ENCODE measurements around the gene APOBEC3G.
A peak's percentile ranks its signal among the peaks of the same experiment; 100 is the strongest.
"Not testable (repeated sequence)": the region's sequence is repeated elsewhere in the genome, so short reads cannot be mapped to it uniquely, and the experiment has no call there.

The APOBEC3G gene

GRCh38 chr22:39037071-39037470, 40.0 kb upstream of the APOBEC3G start:
- not testable (repeated sequence) for H3K4me3 ChIP-seq (IDR thresholded peaks at IDR 0.05; ENCODE audit: insufficient read depth, low read depth, low read length); H3K79me2 ChIP-seq (ENCODE audit: insufficient read depth, low read depth); H3K27me3 ChIP-seq (ENCODE audit: insufficient read depth, low read depth); H3K36me3 ChIP-seq (ENCODE audit: insufficient read depth); H3K27ac ChIP-seq; H2AFZ ChIP-seq (ENCODE audit: low read depth); H3K4me2 ChIP-seq; H3K9ac ChIP-seq; H4K20me1 ChIP-seq (ENCODE audit: insufficient read depth)
- peaks cover 11% of the 10 kb centered on the region for H3K4me1 ChIP-seq (ENCODE audit: low read depth, poor library complexity, severe bottlenecking)

- Histone ChIP-seq H3K4me3 (IDR thresholded peaks at IDR 0.05; ENCODE audit: insufficient read depth, low read depth, low read length) (no peak overlapping the region), H2AFZ (ENCODE audit: low read depth) (0 out of 2 replicates have a peak overlapping the region, but pooled peaks have one; percentile 18), H3K9ac (no peak overlapping the region), H4K20me1 (ENCODE audit: insufficient read depth) (no peaks in the 10 kb centered on the region), H3K36me3 (ENCODE audit: insufficient read depth) (no peaks in the 10 kb centered on the region), H3K79me2 (ENCODE audit: insufficient read depth, low read depth) (no peaks in the 10 kb centered on the region), H3K27me3 (ENCODE audit: insufficient read depth, low read depth) (no peaks in the 10 kb centered on the region), H3K4me2 (no peak overlapping the region), H3K4me1 (ENCODE audit: low read depth, poor library complexity, severe bottlenecking) (peaks cover 11% of the 10 kb centered on the region), H3K27ac (no peak overlapping the region)
- no peak for TF ChIP-seq CTCF (conservative IDR thresholded peaks at IDR 0.05; ENCODE audit: low read depth, low read length)
These were observed 37.6 kb upstream of the APOBEC3G start for GRCh38 chr22:39039306-39040126.

- not testable (repeated sequence) for H3K4me2 ChIP-seq; H4K20me1 ChIP-seq (ENCODE audit: insufficient read depth); H3K36me3 ChIP-seq (ENCODE audit: insufficient read depth); H3K9ac ChIP-seq; H3K4me3 ChIP-seq (IDR thresholded peaks at IDR 0.05; ENCODE audit: insufficient read depth, low read depth, low read length); H3K79me2 ChIP-seq (ENCODE audit: insufficient read depth, low read depth); H3K27me3 ChIP-seq (ENCODE audit: insufficient read depth, low read depth); H3K27ac ChIP-seq
- peaks cover 11% of the 10 kb centered on the region for H3K4me1 ChIP-seq (ENCODE audit: low read depth, poor library complexity, severe bottlenecking)
- H2AFZ ChIP-seq (ENCODE audit: low read depth): 0 out of 2 replicates have a peak overlapping the region, but pooled peaks have one; percentile 18
These were observed 36.9 kb upstream of the APOBEC3G start for GRCh38 chr22:39040155-39040537.

GRCh38 chr22:39040538-39041296, 36.4 kb upstream of the APOBEC3G start, which contains the start of gene APOBEC3F:
Gene APOBEC3F, plus strand, starts transcription at chr22:39040864. Its CDS starts 97 bp downstream, at chr22:39040961.
- H2AFZ ChIP-seq (ENCODE audit: low read depth): peak within 1 kb of the TSS; percentile 54; the same call in 1 of the 2 replicates
- peak within 1 kb of the TSS; percentile 44 for H3K27ac ChIP-seq
- H3K4me3 ChIP-seq (IDR thresholded peaks at IDR 0.05; ENCODE audit: insufficient read depth, low read depth, low read length); H3K27me3 ChIP-seq (ENCODE audit: insufficient read depth, low read depth); H4K20me1 ChIP-seq (ENCODE audit: insufficient read depth); H3K36me3 ChIP-seq (ENCODE audit: insufficient read depth); H3K79me2 ChIP-seq (ENCODE audit: insufficient read depth, low read depth): not testable (repeated sequence)
- peak within 1 kb of the TSS; percentile 42; the same call in 1 of the 2 replicates for H3K9ac ChIP-seq
- H3K4me2 ChIP-seq: peak within 1 kb of the TSS; percentile 89
- H3K4me1 ChIP-seq (ENCODE audit: low read depth, poor library complexity, severe bottlenecking): peaks cover 11% of the 10 kb centered on the region

GRCh38 chr22:39041908-39042307, 35.2 kb upstream of the APOBEC3G start:
- no peaks in the 10 kb centered on the region for H3K27me3 ChIP-seq (ENCODE audit: insufficient read depth, low read depth)
- H3K79me2 ChIP-seq (ENCODE audit: insufficient read depth, low read depth): no peaks in the 10 kb centered on the region
- H3K9ac ChIP-seq: no peak overlapping the region
- no peak for TF ChIP-seq CTCF (conservative IDR thresholded peaks at IDR 0.05; ENCODE audit: low read depth, low read length)
- H3K4me1 ChIP-seq (ENCODE audit: low read depth, poor library complexity, severe bottlenecking): peaks cover 11% of the 10 kb centered on the region
- H3K4me3 ChIP-seq (IDR thresholded peaks at IDR 0.05; ENCODE audit: insufficient read depth, low read depth, low read length): no peak overlapping the region
- H2AFZ ChIP-seq (ENCODE audit: low read depth): no peak overlapping the region
- H3K36me3 ChIP-seq (ENCODE audit: insufficient read depth): no peaks in the 10 kb centered on the region
- H3K27ac ChIP-seq: no peak overlapping the region
- H4K20me1 ChIP-seq (ENCODE audit: insufficient read depth): no peaks in the 10 kb centered on the region
- H3K4me2 ChIP-seq: peak overlapping the region; percentile 89; the same call in 1 of the 2 replicates

- not testable (repeated sequence) for H2AFZ ChIP-seq (ENCODE audit: low read depth); H3K79me2 ChIP-seq (ENCODE audit: insufficient read depth, low read depth); H3K27ac ChIP-seq; H3K36me3 ChIP-seq (ENCODE audit: insufficient read depth); H3K4me2 ChIP-seq; H3K9ac ChIP-seq; H4K20me1 ChIP-seq (ENCODE audit: insufficient read depth); H3K27me3 ChIP-seq (ENCODE audit: insufficient read depth, low read depth); H3K4me3 ChIP-seq (IDR thresholded peaks at IDR 0.05; ENCODE audit: insufficient read depth, low read depth, low read length)
- H3K4me1 ChIP-seq (ENCODE audit: low read depth, poor library complexity, severe bottlenecking): peaks cover 11% of the 10 kb centered on the region
These were observed 34.0 kb upstream of the APOBEC3G start for GRCh38 chr22:39043063-39043462.

GRCh38 chr22:39045136-39045535, 31.9 kb upstream of the APOBEC3G start:
- H3K4me2 ChIP-seq; H3K79me2 ChIP-seq (ENCODE audit: insufficient read depth, low read depth); H3K27ac ChIP-seq; H2AFZ ChIP-seq (ENCODE audit: low read depth); H3K9ac ChIP-seq; H3K27me3 ChIP-seq (ENCODE audit: insufficient read depth, low read depth); H3K4me3 ChIP-seq (IDR thresholded peaks at IDR 0.05; ENCODE audit: insufficient read depth, low read depth, low read length); H3K4me1 ChIP-seq (ENCODE audit: low read depth, poor library complexity, severe bottlenecking); H3K36me3 ChIP-seq (ENCODE audit: insufficient read depth); H4K20me1 ChIP-seq (ENCODE audit: insufficient read depth): not testable (repeated sequence)

- not testable (repeated sequence) for H3K4me3 ChIP-seq (IDR thresholded peaks at IDR 0.05; ENCODE audit: insufficient read depth, low read depth, low read length); H4K20me1 ChIP-seq (ENCODE audit: insufficient read depth); H3K27me3 ChIP-seq (ENCODE audit: insufficient read depth, low read depth); H3K36me3 ChIP-seq (ENCODE audit: insufficient read depth); H3K4me1 ChIP-seq (ENCODE audit: low read depth, poor library complexity, severe bottlenecking); H3K9ac ChIP-seq; H3K79me2 ChIP-seq (ENCODE audit: insufficient read depth, low read depth); H2AFZ ChIP-seq (ENCODE audit: low read depth); H3K27ac ChIP-seq; H3K4me2 ChIP-seq
These were observed 27.6 kb upstream of the APOBEC3G start for GRCh38 chr22:39049486-39049885.
